ENCODE measurements around the gene DIS3. TPM values are rescaled to one million over a fixed set of nuclear protein-coding genes. Genes with fewer than 3 reads are reported as not detected.
"Not testable (repeated sequence)": the region's sequence is repeated elsewhere in the genome, so short reads cannot be mapped to it uniquely, and the experiment has no call there.

Gene DIS3
- total RNA-seq, 2 experiments from 2014 or later, result 31.2 to 33.6 TPM

DNA sequence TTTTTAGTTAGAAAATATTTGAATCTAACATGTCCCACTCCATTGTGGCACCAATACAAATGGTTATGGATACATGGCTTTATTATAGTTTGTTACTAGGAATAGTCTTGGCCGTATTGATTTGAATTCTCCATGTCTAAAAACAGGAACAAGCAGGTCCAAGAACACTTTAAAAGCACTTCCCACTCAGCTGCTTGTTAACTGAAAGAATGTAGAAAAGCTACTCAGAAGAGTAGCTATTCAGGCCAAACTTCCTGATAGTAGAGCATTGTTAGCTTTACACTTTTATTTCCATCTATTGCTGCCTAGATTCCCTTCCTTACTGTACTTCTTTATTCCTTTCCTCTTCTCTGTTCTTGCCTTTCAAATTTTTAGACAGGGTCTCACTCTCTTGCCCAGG lies 7.1 kb upstream of the DIS3 start:
- POLR2A ChIA-PET, result no interaction called here
- H3K27me3 Mint-ChIP-seq, result no peaks in the 10 kb centered on the region
- H3K36me3 Mint-ChIP-seq (ENCODE audit: low read depth), result peaks cover 40% of the 10 kb centered on the region
- H3K9me3 Mint-ChIP-seq, result peaks cover 2% of the 10 kb centered on the region
- H3K27ac Mint-ChIP-seq, result no peak overlapping the region
- CTCF ChIA-PET, result no interaction called here
- H3K4me1 Mint-ChIP-seq, result peaks cover 20% of the 10 kb centered on the region
- no peak overlapping the region for H3K4me3 Mint-ChIP-seq
- no peak for DNase-seq

GRCh38 chr13:72784679-72785078 lies 3.0 kb upstream of the DIS3 start:
- peak overlapping the region; percentile 59 for H3K27ac Mint-ChIP-seq

GRCh38 chr13:72782717-72783116 lies 1.0 kb upstream of the DIS3 start:
- CTCF ChIA-PET, result no interaction called here
- DNase-seq, result no peak
- Mint-ChIP-seq H3K4me3 (peak overlapping the region; percentile 95), H3K9me3 (no peaks in the 10 kb centered on the region), H3K4me1 (peaks cover 54% of the 10 kb centered on the region), H3K27ac (peak overlapping the region; percentile 93), H3K27me3 (no peaks in the 10 kb centered on the region), H3K36me3 (ENCODE audit: low read depth) (peaks cover 40% of the 10 kb centered on the region)
- POLR2A ChIA-PET, result no interaction called here

More at GRCh38 chr13:72784679-72785078, 3.0 kb upstream of the DIS3 start:
- H3K9me3 Mint-ChIP-seq, H3K4me3 Mint-ChIP-seq, CTCF ChIA-PET, H3K27me3 Mint-ChIP-seq, DNase-seq: not testable (repeated sequence)
- peaks cover 31% of the 10 kb centered on the region for H3K36me3 Mint-ChIP-seq (ENCODE audit: low read depth)
- H3K4me1 Mint-ChIP-seq, result peaks cover 42% of the 10 kb centered on the region
- POLR2A ChIA-PET, result interaction anchor here (0.8 kb wide), 1 partner anchor 13 kb away, joined by 3 read pairs; no protein-coding TSS in a partner anchor

- Mint-ChIP-seq H3K9me3 (no peaks in the 10 kb centered on the region), H3K36me3 (ENCODE audit: low read depth) (peaks cover 64% of the 10 kb centered on the region), H3K27me3 (no peaks in the 10 kb centered on the region), H3K4me1 (peaks cover 21% of the 10 kb centered on the region), H3K4me3 (no peak overlapping the region), H3K27ac (no peak overlapping the region)
- DNase-seq, result no peak
- ChIA-PET POLR2A (no interaction called here), CTCF (no interaction called here)
Observed at GRCh38 chr13:72774019-72774418, 7.7 kb downstream of the DIS3 start.

GRCh38 chr13:72763411-72763810 lies 18.3 kb downstream of the DIS3 start:
- CTCF ChIA-PET, result no interaction called here

GRCh38 chr13:72760189-72760588 lies 21.5 kb downstream of the DIS3 start:
- Mint-ChIP-seq H3K27me3 (no peaks in the 10 kb centered on the region), H3K27ac (no peak overlapping the region), H3K4me1 (no peaks in the 10 kb centered on the region), H3K36me3 (ENCODE audit: low read depth) (peaks cover 60% of the 10 kb centered on the region), H3K4me3 (no peak overlapping the region), H3K9me3 (no peaks in the 10 kb centered on the region)
- CTCF ChIA-PET, result interaction anchor here (1.0 kb wide), 1 partner anchor 14 kb away, joined by 3 read pairs; no protein-coding TSS in a partner anchor
- DNase-seq, result no peak
- POLR2A ChIA-PET, result no interaction called here

More at GRCh38 chr13:72763411-72763810, 18.3 kb downstream of the DIS3 start:
- DNase-seq, result no peak
- H3K27me3 Mint-ChIP-seq, result no peaks in the 10 kb centered on the region
- peaks cover 2% of the 10 kb centered on the region for H3K4me1 Mint-ChIP-seq
- no peaks in the 10 kb centered on the region for H3K9me3 Mint-ChIP-seq
- H3K36me3 Mint-ChIP-seq (ENCODE audit: low read depth), result peaks cover 60% of the 10 kb centered on the region
- H3K4me3 Mint-ChIP-seq, result no peak overlapping the region
- no peak overlapping the region for H3K27ac Mint-ChIP-seq
- POLR2A ChIA-PET, result no interaction called here

GRCh38 chr13:72757792-72758535 lies 23.7 kb downstream of the DIS3 start:
- no peak for DNase-seq
- POLR2A ChIA-PET, result no interaction called here
- Mint-ChIP-seq H3K36me3 (ENCODE audit: low read depth) (peaks cover 69% of the 10 kb centered on the region), H3K4me3 (no peak overlapping the region), H3K27me3 (no peaks in the 10 kb centered on the region), H3K9me3 (no peaks in the 10 kb centered on the region), H3K27ac (no peak overlapping the region), H3K4me1 (no peaks in the 10 kb centered on the region)
- CTCF ChIA-PET, result no interaction called here

- H3K4me1 Mint-ChIP-seq, result peaks cover 1% of the 10 kb centered on the region
- H3K36me3 Mint-ChIP-seq (ENCODE audit: low read depth), result peaks cover 74% of the 10 kb centered on the region
Observed at GRCh38 chr13:72754111-72754510, 27.6 kb downstream of the DIS3 start.

GRCh38 chr13:72751220-72751619 lies 30.5 kb downstream of the DIS3 start:
- DNase-seq, result no peak
- Mint-ChIP-seq H3K4me3 (no peak overlapping the region), H3K27me3 (no peaks in the 10 kb centered on the region), H3K27ac (no peak overlapping the region), H3K4me1 (peaks cover 4% of the 10 kb centered on the region), H3K36me3 (ENCODE audit: low read depth) (peaks cover 79% of the 10 kb centered on the region), H3K9me3 (no peaks in the 10 kb centered on the region)
- ChIA-PET CTCF (no interaction called here), POLR2A (no interaction called here)

More at GRCh38 chr13:72754111-72754510, 27.6 kb downstream of the DIS3 start:
- DNase-seq, result no peak
- ChIA-PET CTCF (no interaction called here), POLR2A (interaction anchor here (1.4 kb wide), 1 partner anchor 12 kb away, joined by 6 read pairs; no protein-coding TSS in a partner anchor)
- Mint-ChIP-seq H3K9me3 (no peaks in the 10 kb centered on the region), H3K4me3 (no peak overlapping the region), H3K27ac (no peak overlapping the region), H3K27me3 (no peaks in the 10 kb centered on the region)

DNA sequence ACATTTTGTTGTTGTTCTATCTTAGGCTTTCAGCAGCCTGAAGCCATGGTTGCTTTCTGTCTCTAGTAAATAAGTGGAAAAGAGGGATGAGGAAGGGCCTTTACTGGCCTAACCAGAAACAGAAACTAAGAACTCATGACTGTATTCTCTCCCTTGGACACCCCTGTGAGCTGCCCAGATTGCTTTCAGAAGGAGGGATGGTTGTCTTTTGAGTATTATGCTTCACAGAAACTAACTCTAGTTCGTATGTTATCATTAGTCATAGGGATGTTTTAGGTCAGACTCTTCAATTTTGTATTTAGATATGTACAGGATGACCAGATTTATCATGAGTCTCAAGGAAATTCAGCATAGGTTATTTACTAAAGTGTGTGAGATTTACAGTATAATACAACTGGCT lies 36.4 kb downstream of the DIS3 start:
- POLR2A ChIA-PET, result no interaction called here
- Mint-ChIP-seq H3K9me3 (no peaks in the 10 kb centered on the region), H3K27me3 (no peaks in the 10 kb centered on the region), H3K27ac (no peak overlapping the region), H3K4me1 (peaks cover 18% of the 10 kb centered on the region), H3K4me3 (no peak overlapping the region), H3K36me3 (ENCODE audit: low read depth) (peaks cover 70% of the 10 kb centered on the region)
- no peak for DNase-seq
- CTCF ChIA-PET, result no interaction called here

GRCh38 chr13:72740015-72740414 lies 41.7 kb downstream of the DIS3 start:
- Mint-ChIP-seq H3K4me1 (peaks cover 21% of the 10 kb centered on the region), H3K36me3 (ENCODE audit: low read depth) (peaks cover 69% of the 10 kb centered on the region), H3K4me3 (no peak overlapping the region), H3K27me3 (no peaks in the 10 kb centered on the region), H3K27ac (no peak overlapping the region), H3K9me3 (no peaks in the 10 kb centered on the region)
- DNase-seq, result no peak
- ChIA-PET POLR2A (interaction anchor here (1.5 kb wide), 1 partner anchor 12 kb away, joined by 4 read pairs; the partner anchor contains the start of genes BORA and MZT1), CTCF (no interaction called here)

- no peaks in the 10 kb centered on the region for H3K27me3 Mint-ChIP-seq
- H3K36me3 Mint-ChIP-seq (ENCODE audit: low read depth), result peaks cover 73% of the 10 kb centered on the region
- peaks cover 28% of the 10 kb centered on the region for H3K4me1 Mint-ChIP-seq
- no peaks in the 10 kb centered on the region for H3K9me3 Mint-ChIP-seq
- no peak overlapping the region for H3K27ac Mint-ChIP-seq
- no peak for DNase-seq
- no peak overlapping the region for H3K4me3 Mint-ChIP-seq
- CTCF ChIA-PET, result no interaction called here
- POLR2A ChIA-PET, result interaction anchor here (0.6 kb wide), 1 partner anchor 12 kb away, joined by 4 read pairs; no protein-coding TSS in a partner anchor
Observed at GRCh38 chr13:72737033-72737432, 44.7 kb downstream of the DIS3 start.

GRCh38 chr13:72728290-72728605 lies 53.5 kb downstream of the DIS3 start:
- POLR2A ChIA-PET, result interaction anchor here (0.7 to 4.0 kb wide), 10 partner anchors 10 to 1299 kb away, joined by 3 to 26 read pairs (median 3); partner anchors contain the start of genes DIS3 and PIBF1
- DNase-seq, result no peak
- H3K27me3 Mint-ChIP-seq, result no peaks in the 10 kb centered on the region
- H3K4me1 Mint-ChIP-seq, result peaks cover 54% of the 10 kb centered on the region
- H3K4me3 Mint-ChIP-seq, result peak overlapping the region; percentile 92
- CTCF ChIA-PET, result interaction anchor here (0.9 to 1.9 kb wide), 3 partner anchors 43 to 53 kb away, joined by 3 to 5 read pairs (median 3); no protein-coding TSS in a partner anchor
- peak overlapping the region; percentile 84 for H3K27ac Mint-ChIP-seq
- H3K9me3 Mint-ChIP-seq, result no peaks in the 10 kb centered on the region
- H3K36me3 Mint-ChIP-seq (ENCODE audit: low read depth), result peaks cover 58% of the 10 kb centered on the region
